GM11168 (cell line): Measurements from ENCODE around the gene IGHMBP2.

Experiments used
- in situ Hi-C: fragments of 300-500 bp; cut with MboI; formaldehyde crosslinking; loops from one replicate; pipeline ENCODE4 v1.12.0; 2022; ENCODE audit warnings: low sequenced_read_pairs; ENCODE audit not compliant: unreplicated experiment

The IGHMBP2 gene

GRCh38 chr11:68889948-68890446 is 13.7 kb upstream of the IGHMBP2 start:
- in situ Hi-C loops, result no loop called here

GRCh38 chr11:68890490-68891231 is 13.0 kb upstream of the IGHMBP2 start:
- in situ Hi-C loops, result no loop called here

GRCh38 chr11:68891351-68891948 is 12.2 kb upstream of the IGHMBP2 start:
- in situ Hi-C loops, result no loop called here

GRCh38 chr11:68892576-68892975 is 11.1 kb upstream of the IGHMBP2 start:
- in situ Hi-C loops, result no loop called here

DNA sequence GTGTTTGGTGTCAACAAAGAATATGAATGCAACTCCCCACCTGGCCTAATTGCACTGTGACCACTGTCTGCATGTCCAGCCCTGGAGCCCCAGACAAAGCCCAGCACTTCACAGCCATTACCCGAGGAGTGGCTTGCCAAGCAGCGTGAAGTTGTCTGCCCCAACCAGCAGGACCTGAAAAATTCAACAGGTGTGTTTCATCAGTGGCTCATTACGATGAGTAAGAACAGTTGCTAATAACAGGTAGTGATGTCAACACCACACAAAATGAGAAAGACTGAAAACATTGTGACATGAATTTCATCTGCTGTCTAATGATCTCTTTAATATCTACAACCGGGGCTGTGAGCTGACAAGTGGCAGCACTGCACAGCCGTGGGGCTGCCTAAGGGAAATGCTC is 10.4 kb upstream of the IGHMBP2 start:
- in situ Hi-C loops, result no loop called here

DNA sequence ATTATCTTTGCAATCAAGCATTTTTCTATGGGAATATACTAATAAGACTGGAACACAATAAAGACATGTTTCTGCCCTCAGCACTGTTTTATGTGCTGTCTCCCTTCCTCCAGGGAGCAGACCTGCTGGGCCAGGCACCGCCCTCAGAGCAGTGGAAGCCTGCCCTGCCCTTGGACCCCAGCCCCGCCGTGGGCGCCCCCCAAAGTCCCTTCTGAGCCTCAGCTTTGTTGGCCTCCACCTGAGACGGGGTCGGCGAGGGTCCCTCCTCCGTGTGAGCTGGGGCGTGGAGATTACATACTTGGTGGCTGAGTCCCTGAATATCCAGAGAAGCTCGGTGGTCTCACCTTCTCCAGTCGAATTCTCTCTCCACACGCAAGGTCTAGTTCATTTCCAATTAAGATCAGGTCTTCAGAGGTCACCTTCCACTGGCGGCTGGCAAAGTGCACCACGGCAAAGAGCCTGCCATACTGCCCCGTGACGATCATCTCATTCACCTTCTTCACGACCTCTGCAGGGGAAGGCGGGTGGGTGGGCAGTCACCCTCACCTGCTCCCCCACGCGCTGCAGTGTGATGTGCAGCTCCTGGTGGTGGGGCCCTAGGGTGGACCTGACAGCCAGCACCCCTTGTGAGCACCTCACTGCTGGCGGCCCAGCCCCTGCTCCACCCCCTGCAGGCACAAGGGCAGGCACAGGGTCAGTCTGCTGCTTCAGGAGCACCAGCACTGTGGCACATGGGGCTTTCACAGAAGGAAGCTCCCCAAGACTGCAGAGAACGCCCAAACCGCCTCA is 7.3 kb upstream of the IGHMBP2 start:
- in situ Hi-C loops, result no loop called here

GRCh38 chr11:68897441-68897840 is 6.2 kb upstream of the IGHMBP2 start:
- in situ Hi-C loops, result no loop called here

GRCh38 chr11:68900835-68901381 is 2.8 kb upstream of the IGHMBP2 start:
- in situ Hi-C loops, result no loop called here

DNA sequence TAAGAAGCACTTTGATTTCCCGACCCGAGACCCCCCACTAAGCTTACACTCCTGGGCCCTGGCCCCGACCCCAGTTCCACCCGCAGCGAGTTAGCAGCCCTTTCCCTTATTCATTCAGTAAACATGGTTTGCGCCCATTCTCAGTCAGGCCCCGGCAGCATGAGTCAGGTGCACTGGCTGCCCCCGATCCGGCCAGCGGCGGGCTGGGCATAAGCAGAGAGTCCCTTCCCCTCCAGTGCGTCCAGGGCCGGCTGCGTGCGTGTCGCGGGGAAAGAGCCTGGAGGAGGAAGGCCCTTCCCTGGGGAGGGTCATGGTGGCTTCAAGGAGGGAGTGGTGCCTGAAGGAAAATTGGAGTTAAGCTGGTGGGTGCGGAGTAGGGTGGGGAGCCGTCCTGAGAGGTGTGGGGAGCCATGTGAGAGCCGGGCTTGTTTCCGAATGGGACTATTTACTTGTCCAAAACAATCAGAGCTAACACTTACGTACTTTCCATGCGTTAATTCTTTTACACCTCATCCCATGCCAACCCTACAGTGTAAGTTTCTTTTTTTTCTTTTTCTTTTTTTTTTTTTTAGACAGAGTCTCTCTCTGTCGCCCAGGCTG is 657 bp downstream of the IGHMBP2 start:
- in situ Hi-C loops, result no loop called here

GRCh38 chr11:68905421-68906360 is 2.0 kb downstream of the IGHMBP2 start:
- in situ Hi-C loops, result no loop called here

GRCh38 chr11:68908273-68908672 is 4.6 kb downstream of the IGHMBP2 start:
- in situ Hi-C loops, result no loop called here

- in situ Hi-C loops, result no loop called here
These were observed 7.3 kb downstream of the IGHMBP2 start for GRCh38 chr11:68910965-68911364.

GRCh38 chr11:68911731-68912130 is 8.0 kb downstream of the IGHMBP2 start:
- in situ Hi-C loops, result no loop called here

GRCh38 chr11:68912254-68912653 is 8.6 kb downstream of the IGHMBP2 start:
- in situ Hi-C loops, result no loop called here

- in situ Hi-C loops, result no loop called here
These were observed 9.5 kb downstream of the IGHMBP2 start for GRCh38 chr11:68913188-68913587.

- in situ Hi-C loops, result no loop called here
These were observed 11.1 kb downstream of the IGHMBP2 start for GRCh38 chr11:68914761-68915160.

DNA sequence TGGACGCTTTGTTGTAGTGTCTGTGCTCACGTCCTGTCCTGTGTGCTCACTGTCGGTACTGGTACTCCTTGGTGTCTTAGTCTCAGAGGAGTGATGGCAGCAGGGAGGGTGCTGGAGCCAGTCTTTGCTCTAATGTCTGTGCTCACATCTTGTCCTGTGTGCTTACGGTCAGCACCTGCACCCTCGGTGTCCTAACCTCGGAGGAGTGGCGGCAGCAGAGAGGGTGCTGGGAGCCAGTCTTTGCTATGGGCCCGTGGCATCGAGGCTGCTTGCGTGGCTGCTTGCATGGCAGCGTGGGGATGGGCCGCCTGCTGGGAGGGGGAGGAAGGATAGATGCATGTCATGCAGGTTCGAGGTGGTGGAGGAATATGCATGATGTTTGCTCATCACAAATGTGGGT is 12.7 kb downstream of the IGHMBP2 start:
- in situ Hi-C loops, result no loop called here

DNA sequence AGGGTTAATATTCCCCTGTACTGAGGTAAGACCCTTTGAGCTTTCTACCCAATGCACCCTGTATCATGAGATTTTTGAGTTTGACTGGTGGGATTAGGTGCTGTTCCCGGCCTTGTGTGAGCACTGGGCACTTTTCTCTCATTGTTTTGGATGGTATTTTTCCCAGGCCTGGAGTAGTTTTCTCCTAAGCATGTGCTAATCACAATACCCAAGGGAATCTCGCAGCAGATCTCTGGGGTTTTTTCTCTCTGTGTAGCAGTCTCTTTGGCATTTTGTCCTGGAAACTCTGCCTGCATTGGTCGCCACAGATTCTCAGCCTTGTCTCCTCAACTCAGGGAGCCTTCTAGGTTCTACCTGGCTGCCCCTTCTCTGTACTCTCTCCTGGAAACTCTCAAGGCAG is 19.9 kb downstream of the IGHMBP2 start:
- in situ Hi-C loops, result no loop called here
